ENCODE data around the gene ZNF446. TPM values are rescaled to one million over a fixed set of nuclear protein-coding genes. Genes with fewer than 3 reads are reported as not detected.
"Not testable (repeated sequence)": the region's sequence is repeated elsewhere in the genome, so short reads cannot be mapped to it uniquely, and the experiment has no call there.

ZNF446 gene
- 4.7 TPM for total RNA-seq

- ATAC-seq: peak; percentile 89
These were observed at the start of gene ZNF446 for GRCh38 chr19:58475714-58476497. TSS of gene ZNF446 (plus strand) at chr19:58476352. CDS start at chr19:58477219, 867 bp downstream.

DNA sequence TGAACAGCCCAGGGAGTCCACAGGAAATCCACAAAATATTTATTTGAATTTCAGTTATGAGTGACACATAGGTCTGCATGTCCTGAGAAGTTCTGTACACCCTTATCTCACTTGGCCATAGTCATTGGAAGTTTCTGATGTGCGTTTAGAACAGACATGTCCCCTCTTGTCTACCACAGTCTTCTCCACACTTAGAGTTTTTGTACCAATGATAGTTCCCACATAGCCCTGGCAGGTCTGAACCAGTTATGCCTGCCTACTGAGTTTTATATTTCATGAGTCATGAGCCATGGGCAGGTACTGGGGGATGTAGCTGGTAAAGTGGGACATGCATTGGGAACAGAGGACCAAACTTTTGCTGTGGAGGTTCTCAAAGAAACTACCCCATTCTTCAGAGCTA lies 47.5 kb upstream of the ZNF446 start:
- ATAC-seq: peak; percentile 92

GRCh38 chr19:58429745-58430144 lies 46.4 kb upstream of the ZNF446 start:
- ATAC-seq: no peak

DNA sequence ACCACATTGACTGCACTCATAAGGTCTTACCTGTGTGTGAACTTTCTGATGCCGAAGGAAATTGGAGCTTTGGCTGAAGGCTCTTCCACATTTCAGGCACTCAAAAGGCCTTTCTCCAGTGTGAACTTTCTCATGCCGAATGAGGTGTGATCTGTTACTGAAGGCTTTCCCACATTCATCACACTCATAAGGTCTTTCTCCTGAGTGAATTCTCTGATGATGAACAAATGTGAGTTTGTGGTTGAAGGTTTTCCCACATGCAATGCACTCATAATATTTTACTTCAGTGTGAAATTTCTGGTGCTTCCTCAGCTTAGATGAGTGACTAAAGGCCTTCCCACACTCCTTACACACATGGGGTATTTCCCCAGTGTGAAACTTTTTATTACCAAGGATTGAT lies 41.9 kb upstream of the ZNF446 start:
- ATAC-seq: no peak

- peak; percentile 95 for ATAC-seq
These were observed 36.3 kb upstream of the ZNF446 start, which contains the start of gene ZNF132 for GRCh38 chr19:58439576-58440554. TSS of gene ZNF132 (minus strand) at chr19:58440153. CDS start at chr19:58439821, 332 bp downstream.

- peak; percentile 3 for ATAC-seq
These were observed 35.6 kb upstream of the ZNF446 start for GRCh38 chr19:58440556-58440955.

DNA sequence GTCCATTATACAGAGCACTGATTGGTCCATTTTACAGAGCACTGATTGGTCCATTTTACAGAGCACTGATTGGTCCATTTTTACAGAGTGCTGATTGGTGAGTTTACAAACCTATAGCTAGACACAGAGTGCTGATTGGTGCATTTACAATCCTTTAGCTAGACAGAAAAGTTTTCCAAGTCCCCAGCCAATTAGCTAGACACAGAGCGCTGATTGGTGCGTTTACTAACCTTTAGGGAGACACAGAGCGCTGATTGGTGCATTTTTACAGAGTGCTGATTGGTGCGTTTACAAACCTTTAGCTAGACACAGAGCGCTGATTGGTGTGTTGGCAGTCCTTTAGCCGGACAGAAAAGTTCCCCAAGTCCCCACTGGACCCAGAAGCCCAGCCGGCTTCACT lies 33.2 kb upstream of the ZNF446 start:
- not testable (repeated sequence) for ATAC-seq

- not testable (repeated sequence) for ATAC-seq
These were observed 27.3 kb upstream of the ZNF446 start for GRCh38 chr19:58448860-58449259.

GRCh38 chr19:58449980-58450379 lies 26.2 kb upstream of the ZNF446 start:
- ATAC-seq: not testable (repeated sequence)

DNA sequence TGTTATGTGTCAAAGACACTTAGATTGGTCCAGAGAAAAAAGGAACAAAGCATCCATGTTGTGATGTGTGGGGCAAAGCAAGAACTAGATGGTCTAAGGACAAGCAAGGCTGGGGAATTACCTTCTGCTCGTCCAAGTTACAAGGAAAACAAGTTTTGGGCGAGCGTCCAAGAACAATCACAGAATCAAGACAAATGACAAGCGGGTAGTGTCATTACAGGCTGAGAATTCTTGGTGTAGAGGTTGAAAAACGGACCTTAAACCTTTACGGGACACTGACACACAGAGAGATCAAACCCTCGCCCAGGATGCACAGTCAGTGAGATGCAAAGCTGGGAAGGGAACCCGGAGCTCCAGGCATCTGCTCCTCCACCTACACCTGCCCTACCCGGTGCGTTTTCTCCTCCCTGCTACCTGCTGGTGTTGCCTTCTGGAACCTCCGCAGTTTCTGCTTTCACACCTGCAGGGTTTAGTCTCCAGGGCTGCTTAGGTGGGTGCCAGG lies 25.2 kb upstream of the ZNF446 start:
- ATAC-seq: peak; percentile 34

DNA sequence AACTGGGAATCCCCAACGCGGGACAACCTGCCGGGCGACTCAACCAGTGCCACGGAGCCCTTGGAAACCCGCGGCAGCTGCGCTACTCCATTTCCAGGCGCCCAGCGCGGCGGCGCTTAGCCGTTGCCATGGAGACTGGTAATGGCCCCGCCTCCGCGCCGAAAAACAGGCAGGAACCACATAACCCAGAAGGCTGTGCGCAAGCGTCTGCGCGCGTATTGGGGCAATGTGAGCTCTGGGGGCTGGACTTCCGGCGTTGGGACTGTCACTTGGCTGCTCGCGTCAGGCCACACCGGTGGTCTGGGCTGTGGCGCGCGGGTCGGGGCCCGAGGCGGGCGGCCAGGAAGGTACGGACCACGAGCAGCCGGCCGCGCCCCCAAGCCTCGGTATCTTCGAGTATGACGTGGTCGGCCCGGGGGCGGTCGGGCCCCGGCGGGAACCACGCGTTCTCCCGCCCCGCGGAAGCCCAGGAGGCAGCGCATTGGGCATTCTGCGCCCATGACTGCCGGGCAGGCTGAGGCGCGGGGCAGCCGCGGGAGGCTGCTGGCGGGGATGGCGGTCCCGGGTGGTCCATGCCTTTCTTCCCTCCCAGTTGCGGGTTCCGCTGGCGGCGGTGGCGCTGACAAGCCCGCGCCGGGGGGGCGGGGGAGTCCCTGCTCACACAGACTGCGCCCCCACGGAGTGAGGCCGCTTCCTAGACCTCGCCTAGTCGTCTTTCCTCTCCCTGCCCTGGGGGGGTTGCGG lies 24.6 kb upstream of the ZNF446 start, which contains the start of gene ZNF324B:
ZNF324B (plus strand) TSS at position 265 of the 744 bp plus-strand sequence. CDS start 2,080 bp downstream, outside the sequence.
- ATAC-seq: peak; percentile 97

- no peak for ATAC-seq
These were observed 22.4 kb upstream of the ZNF446 start for GRCh38 chr19:58453743-58454142.

DNA sequence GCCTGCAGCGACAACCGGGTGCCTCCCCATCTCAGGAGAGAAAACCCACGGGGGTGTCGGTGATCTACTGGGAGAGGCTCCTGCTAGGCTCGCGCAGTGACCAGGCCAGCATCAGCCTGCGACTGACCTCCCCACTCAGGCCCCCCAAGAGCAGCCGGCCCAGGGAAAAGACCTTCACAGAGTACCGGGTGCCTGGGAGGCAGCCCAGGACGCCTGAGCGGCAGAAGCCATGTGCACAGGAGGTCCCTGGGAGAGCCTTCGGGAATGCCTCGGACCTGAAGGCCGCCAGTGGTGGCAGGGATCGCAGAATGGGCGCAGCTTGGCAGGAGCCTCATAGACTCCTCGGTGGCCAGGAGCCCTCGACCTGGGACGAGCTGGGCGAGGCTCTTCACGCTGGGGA lies 20.8 kb upstream of the ZNF446 start:
- no peak for ATAC-seq

DNA sequence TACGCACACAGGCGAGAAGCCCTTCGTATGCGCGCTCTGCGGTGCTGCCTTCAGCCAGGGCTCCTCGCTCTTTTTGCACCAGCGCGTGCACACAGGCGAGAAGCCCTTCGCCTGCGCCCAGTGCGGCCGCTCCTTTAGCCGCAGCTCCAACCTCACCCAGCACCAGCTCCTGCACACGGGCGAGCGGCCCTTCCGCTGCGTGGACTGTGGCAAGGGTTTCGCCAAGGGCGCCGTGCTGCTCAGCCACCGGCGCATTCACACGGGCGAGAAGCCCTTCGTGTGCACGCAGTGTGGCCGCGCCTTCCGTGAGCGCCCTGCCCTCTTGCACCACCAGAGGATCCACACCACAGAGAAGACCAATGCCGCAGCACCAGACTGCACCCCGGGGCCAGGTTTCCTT lies 20.0 kb upstream of the ZNF446 start:
- ATAC-seq: no peak

GRCh38 chr19:58460039-58460438 lies 16.1 kb upstream of the ZNF446 start:
- peak; percentile 79 for ATAC-seq

- ATAC-seq: no peak
These were observed 9.9 kb upstream of the ZNF446 start for GRCh38 chr19:58466089-58466759.

DNA sequence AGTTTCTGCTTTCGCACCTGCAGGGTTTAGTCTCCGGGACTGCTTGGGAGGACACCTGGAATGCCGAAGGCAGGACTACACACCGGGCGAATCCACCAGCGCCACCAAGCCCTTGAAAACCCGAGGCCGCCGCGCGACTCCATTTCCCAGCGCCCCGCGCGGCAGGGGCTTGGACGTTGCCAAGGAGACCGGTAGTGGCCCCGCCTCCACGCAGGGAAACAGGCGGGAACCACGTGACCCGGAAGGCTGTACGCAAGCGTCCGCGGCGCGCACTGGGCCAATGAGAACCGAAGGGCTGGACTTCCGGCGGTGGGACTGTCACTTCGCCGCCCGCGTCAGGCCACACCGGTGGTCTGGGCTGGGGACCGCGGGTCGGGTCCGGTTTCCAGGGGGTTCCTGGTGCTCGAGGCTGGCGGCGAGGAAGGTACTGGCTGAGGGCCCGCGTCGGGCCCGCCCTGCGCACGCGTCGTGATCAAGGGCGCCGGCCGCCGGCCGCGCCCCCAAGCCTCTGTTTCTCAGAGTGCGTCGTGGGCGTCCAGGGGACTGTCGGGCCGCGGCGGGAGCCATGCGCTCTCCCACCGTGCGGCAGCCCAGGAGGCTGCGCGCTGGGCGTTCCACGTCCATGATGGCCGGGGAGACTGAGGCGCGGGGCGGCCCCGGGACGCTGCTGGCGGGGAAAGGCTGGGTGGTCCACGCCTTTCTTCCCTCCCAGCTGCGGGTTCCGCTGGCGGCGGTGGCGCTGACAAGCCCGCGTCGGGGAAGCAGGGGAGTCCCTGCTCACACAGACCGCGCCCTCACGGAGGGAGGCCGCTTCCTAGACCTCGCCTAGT lies 9.2 kb upstream of the ZNF446 start, which contains the start of gene ZNF324:
ZNF324 (plus strand) TSS at position 321 of the 830 bp plus-strand sequence. CDS start 2,106 bp downstream, outside the sequence.
- peak; percentile 96 for ATAC-seq

- no peak for ATAC-seq
These were observed 7.8 kb upstream of the ZNF446 start for GRCh38 chr19:58468216-58468839.

DNA sequence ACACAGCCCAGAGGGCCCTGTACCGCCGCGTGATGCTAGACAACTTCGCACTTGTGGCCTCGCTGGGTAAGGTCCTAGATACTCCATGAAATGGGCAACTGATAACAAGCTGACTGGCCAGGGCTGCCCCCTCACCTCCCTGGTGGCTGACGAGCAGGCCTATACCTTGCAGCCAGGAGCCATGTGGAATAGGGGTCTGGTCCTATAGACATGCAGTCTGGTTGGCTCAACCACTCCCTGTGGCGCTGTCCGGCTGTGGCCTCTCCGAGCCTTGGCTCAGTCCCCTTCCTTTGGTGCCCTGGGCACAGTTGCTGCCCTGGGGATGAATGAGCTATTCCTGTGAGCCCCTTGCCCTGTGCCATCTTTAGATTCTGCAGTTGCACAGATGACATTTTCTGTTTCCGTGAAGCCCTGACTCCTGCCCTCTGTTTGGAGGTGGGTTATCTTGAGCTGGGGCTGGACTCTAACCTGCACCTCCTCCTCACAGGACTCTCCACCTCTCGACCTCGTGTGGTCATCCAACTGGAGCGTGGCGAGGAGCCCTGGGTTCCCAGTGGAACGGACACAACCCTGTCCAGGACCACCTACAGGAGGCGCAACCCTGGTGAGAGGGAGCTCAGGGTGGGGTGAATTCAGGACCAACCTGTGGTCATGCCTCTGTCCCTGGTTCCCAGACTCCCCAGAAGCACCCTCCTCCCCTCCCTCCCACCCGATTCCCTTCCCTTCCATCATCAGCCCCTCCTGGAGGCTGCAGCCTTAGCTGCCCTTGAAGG lies 6.7 kb upstream of the ZNF446 start:
- no peak for ATAC-seq

All from esophagus mucosa (tissue), 1 donor.